NCI-H1436 (cell line): ENCODE measurements around the gene PCDHB7.
"Not testable (repeated sequence)": the region's sequence is repeated elsewhere in the genome, so short reads cannot be mapped to it uniquely, and the experiment has no call there.

Experiments
- DNase-seq: peaks from one replicate; lab custom pipeline; 2025; lab: John Stamatoyannopoulos, UW

The PCDHB7 gene

GRCh38 chr5:141180313-141180712 is 7.9 kb downstream of the PCDHB7 start:
- no peak for DNase-seq

- DNase-seq, result no peak
These were observed 9.8 kb downstream of the PCDHB7 start, which contains the start of gene PCDHB16 for GRCh38 chr5:141182248-141182647. Gene PCDHB16 (plus strand): TSS chr5:141182387. CDS start chr5:141182560, 173 bp downstream.

GRCh38 chr5:141184117-141184855 is 11.8 kb downstream of the PCDHB7 start:
- DNase-seq, result not testable (repeated sequence)

- DNase-seq, result no peak
These were observed 14.6 kb downstream of the PCDHB7 start, which contains the start of gene PCDHB9 for GRCh38 chr5:141186897-141187512. Gene PCDHB9 (plus strand): TSS chr5:141187161. CDS start chr5:141187319, 158 bp downstream.

GRCh38 chr5:141188682-141189081 is 16.2 kb downstream of the PCDHB7 start:
- DNase-seq, result not testable (repeated sequence)

GRCh38 chr5:141189131-141189530 is 16.7 kb downstream of the PCDHB7 start:
- DNase-seq, result not testable (repeated sequence)

- no peak for DNase-seq
These were observed 19.8 kb downstream of the PCDHB7 start, which contains the start of gene PCDHB10 for GRCh38 chr5:141192110-141192725. Gene PCDHB10 (plus strand): TSS chr5:141192353. CDS start chr5:141192553, 200 bp downstream.

- not testable (repeated sequence) for DNase-seq
These were observed 21.9 kb downstream of the PCDHB7 start for GRCh38 chr5:141194332-141194731.

DNA sequence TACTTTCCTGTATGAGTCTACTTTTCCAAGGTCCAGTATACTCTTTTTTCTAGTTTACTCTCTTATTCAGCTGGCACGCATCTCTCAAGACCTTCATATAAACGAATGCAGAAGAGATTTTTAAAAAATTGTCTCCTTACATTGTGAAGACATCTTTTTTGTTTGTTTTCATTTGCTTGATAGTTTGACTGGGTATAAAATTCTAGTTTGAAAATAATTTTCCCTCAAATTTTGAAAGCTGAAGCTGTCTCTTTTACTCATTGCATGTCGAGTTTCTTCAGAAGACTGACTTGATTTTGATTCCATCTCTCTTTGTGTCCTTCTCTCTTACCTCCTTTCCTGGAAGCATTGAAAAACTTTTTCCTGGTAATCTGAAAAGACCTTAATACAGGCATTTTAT is 23.9 kb downstream of the PCDHB7 start:
- no peak for DNase-seq

DNA sequence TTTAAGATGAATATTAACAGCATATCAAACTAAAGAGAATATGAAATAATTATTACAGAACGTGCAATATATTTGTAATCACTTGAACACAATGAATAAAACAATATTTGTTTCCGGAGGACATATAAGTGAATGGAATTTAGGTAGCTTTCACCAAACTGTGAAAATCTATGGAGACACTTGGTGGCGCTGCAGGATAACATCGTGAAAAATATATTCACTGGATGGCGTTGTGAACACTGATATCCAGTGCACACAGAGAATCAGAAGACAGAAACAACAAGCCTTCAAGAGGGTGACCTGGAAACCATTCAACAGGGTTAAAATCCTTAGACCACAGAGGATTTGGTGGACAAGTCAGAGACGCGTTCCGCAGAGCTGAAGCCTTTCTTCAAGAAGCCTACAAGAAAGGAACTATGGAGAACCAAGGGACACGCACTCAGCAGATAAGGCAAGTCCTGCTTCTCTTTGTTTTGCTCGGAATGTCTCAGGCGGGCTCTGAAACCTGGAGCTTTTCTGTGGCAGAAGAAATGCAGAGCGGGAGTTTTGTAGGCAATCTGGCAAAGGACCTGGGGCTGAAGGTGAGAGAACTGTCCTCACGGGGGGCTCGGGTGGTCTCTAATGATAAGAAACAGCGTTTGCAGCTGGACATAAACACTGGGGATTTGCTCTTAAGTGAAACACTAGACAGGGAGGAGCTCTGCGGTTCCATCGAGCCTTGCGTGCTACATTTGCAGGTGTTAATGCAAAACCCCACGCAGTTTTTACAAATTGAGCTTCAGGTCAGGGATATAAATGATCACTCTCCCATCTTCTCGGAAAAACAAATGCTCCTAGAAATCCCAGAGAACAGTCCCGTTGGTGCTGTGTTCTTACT is 27.2 kb downstream of the PCDHB7 start, which contains the start of gene PCDHB11:
Gene PCDHB11, plus strand, starts transcription at position 269 of the 877 bp plus-strand sequence. Its CDS starts 148 bp downstream, at position 417.
- DNase-seq, result peak; percentile 59

GRCh38 chr5:141201126-141201525 is 28.7 kb downstream of the PCDHB7 start:
- not testable (repeated sequence) for DNase-seq

GRCh38 chr5:141201646-141202045 is 29.2 kb downstream of the PCDHB7 start:
- not testable (repeated sequence) for DNase-seq

GRCh38 chr5:141208478-141208877 is 36.0 kb downstream of the PCDHB7 start, which contains the start of gene PCDHB12:
Gene PCDHB12 (plus strand): TSS chr5:141208719. CDS start chr5:141208908, 189 bp downstream.
- DNase-seq, result no peak

DNA sequence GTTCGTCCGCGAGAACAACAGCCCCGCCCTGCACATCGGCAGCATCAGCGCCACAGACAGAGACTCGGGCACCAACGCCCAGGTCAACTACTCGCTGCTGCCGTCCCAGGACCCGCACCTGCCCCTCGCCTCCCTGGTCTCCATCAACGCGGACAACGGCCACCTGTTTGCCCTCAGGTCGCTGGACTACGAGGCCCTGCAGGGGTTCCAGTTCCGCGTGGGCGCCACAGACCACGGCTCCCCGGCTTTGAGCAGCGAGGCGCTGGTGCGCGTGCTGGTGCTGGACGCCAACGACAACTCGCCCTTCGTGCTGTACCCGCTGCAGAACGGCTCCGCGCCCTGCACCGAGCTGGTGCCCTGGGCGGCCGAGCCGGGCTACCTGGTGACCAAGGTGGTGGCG is 37.8 kb downstream of the PCDHB7 start:
- DNase-seq, result not testable (repeated sequence)

DNA sequence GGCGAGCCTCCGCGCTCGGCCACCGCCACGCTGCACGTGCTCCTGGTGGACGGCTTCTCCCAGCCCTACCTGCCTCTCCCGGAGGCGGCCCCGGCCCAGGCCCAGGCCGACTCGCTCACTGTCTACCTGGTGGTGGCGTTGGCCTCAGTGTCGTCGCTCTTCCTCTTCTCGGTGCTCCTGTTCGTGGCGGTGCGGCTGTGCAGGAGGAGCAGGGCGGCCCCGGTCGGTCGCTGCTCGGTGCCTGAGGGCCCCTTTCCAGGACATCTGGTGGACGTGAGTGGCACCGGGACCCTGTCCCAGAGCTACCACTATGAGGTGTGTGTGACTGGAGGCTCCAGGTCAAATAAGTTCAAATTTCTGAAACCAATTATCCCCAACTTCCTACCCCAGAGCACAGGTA is 38.4 kb downstream of the PCDHB7 start:
- not testable (repeated sequence) for DNase-seq

DNA sequence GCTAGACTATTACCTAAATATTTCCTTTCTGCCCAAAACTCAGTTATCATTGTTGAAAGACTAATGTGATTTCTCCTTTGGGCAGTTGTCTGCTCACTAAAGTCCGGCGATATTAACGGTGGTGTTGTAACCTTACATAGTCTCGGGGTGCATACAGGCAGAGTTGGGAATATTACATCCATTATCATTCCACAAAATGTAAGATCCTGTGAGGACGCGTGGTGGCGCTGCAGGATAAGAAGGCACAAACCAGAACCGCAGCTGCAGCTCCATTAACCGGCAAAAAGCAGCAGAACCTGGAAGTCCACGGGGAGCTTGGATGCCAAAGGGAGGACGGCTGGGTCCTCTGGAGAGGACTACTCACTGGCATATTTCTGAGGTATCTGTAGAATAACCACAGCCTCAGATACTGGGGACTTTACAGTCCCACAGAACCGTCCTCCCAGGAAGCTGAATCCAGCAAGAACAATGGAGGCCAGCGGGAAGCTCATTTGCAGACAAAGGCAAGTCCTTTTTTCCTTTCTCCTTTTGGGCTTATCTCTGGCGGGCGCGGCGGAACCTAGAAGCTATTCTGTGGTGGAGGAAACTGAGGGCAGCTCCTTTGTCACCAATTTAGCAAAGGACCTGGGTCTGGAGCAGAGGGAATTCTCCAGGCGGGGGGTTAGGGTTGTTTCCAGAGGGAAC is 41.4 kb downstream of the PCDHB7 start, which contains the start of gene PCDHB13:
Gene PCDHB13, plus strand, starts transcription at position 264 of the 684 bp plus-strand sequence. Its CDS starts 205 bp downstream, at position 469.
- peak; percentile 76 for DNase-seq

- not testable (repeated sequence) for DNase-seq
These were observed 42.1 kb downstream of the PCDHB7 start for GRCh38 chr5:141214583-141214982.

GRCh38 chr5:141215504-141215903 is 43.1 kb downstream of the PCDHB7 start:
- DNase-seq, result not testable (repeated sequence)

GRCh38 chr5:141216035-141216434 is 43.6 kb downstream of the PCDHB7 start:
- not testable (repeated sequence) for DNase-seq

GRCh38 chr5:141223112-141223783 is 50.8 kb downstream of the PCDHB7 start, which contains the start of gene PCDHB14:
Gene PCDHB14 (plus strand): TSS chr5:141223343. CDS start chr5:141223506, 163 bp downstream.
- DNase-seq, result no peak
